H1 (cell line): ENCODE data around the gene NUP133. TPM values are rescaled to one million over a fixed set of nuclear protein-coding genes. Genes with fewer than 3 reads are reported as not detected.

Experiments used
- CTCF ChIA-PET: fragments of 300-600 bp; sonication (Branson Sonifier 250); formaldehyde crosslinking; loops from one replicate; lab custom pipeline; 2021; ENCODE audit not compliant: partially characterized antibody; lab: Charles Lee
- POLR2A ChIA-PET: fragments of 300-600 bp; sonication (Branson Sonifier 250); formaldehyde crosslinking; loops from one replicate; lab custom pipeline; 2021; ENCODE audit warnings: inconsistent platforms; ENCODE audit not compliant: partially characterized antibody; lab: Charles Lee
- DNase-seq, 2 experiments: peaks; one replicate each; pipeline versions ENCODE4 v3.0.0 to v3.0.0-alpha.2; 2010 to 2022; ENCODE audit warnings: low spot score in 2 of 2, low read depth in 1 of 2, mixed read lengths in 1 of 2
- FAIRE-seq: peaks from 2 replicates; lab custom pipeline; 2011; peaks lifted over from hg19 to GRCh38; lab: Jason Lieb, UNC
- H2AFZ ChIP-seq: 2 replicates; pipeline ENCODE4 v1.8.1; 2012; ENCODE audit warnings: low read length, inconsistent platforms
- H2AK5ac ChIP-seq: 2 replicates; pipeline ENCODE4 v1.6.1; 2013; ENCODE audit warnings: low read depth, low read length
- H2BK120ac ChIP-seq: replicated peaks from 2 replicates; pipeline ENCODE3; 2013; ENCODE audit warnings: low read depth, low read length, inconsistent platforms
- H2BK12ac ChIP-seq: 2 replicates; pipeline ENCODE4 v1.6.1; 2013; ENCODE audit warnings: low read depth, low read length
- H2BK15ac ChIP-seq: 2 replicates; pipeline ENCODE4 v1.6.1; 2013; ENCODE audit warnings: low read length
- H2BK20ac ChIP-seq: 2 replicates; pipeline ENCODE4 v1.6.1; 2013; ENCODE audit warnings: low read length
- H2BK5ac ChIP-seq: 2 replicates; pipeline ENCODE4 v1.6.1; 2013; ENCODE audit warnings: low read depth, low read length
- H3K14ac ChIP-seq: 2 replicates; pipeline ENCODE4 v1.6.1; 2013; ENCODE audit warnings: inconsistent platforms; ENCODE audit not compliant: insufficient read length
- H3K18ac ChIP-seq: 2 replicates; pipeline ENCODE4 v1.6.1; 2013; ENCODE audit warnings: low read length; ENCODE audit errors: extremely low read depth
- H3K23ac ChIP-seq: 2 replicates; pipeline ENCODE4 v1.6.1; 2013; ENCODE audit warnings: inconsistent platforms; ENCODE audit not compliant: insufficient read length
- H3K23me2 ChIP-seq: 2 replicates; pipeline ENCODE4 v1.6.1; 2013; ENCODE audit warnings: low read depth, low read length
- H3K27ac ChIP-seq: 2 replicates; pipeline ENCODE4 v1.6.1; 2011; ENCODE audit warnings: low read depth, low read length, inconsistent platforms
- H3K27me3 ChIP-seq, 4 experiments: replicated peaks in 1 of 4; 1 replicate in 1 of 4; 2 replicates in 3 of 4; pipeline versions ENCODE4 v1.6.1 to v1.8.1; 2011 to 2013; ENCODE audit warnings: low read length in 3 of 4, mild to moderate bottlenecking in 3 of 4, inconsistent platforms in 2 of 4, mixed read lengths in 2 of 4, moderate library complexity in 1 of 4; ENCODE audit not compliant: control insufficient read depth in 3 of 4, insufficient read depth in 3 of 4; ENCODE audit errors: extremely low read depth in 1 of 4
- H3K36me3 ChIP-seq, 4 experiments: 2 replicates each; pipeline versions ENCODE4 v1.6.1 to v1.8.1; 2011 to 2013; ENCODE audit warnings: mild to moderate bottlenecking in 4 of 4, low read length in 3 of 4, moderate library complexity in 2 of 4, control low read depth in 1 of 4, inconsistent platforms in 1 of 4; ENCODE audit not compliant: insufficient read depth in 4 of 4, control insufficient read depth in 2 of 4
- H3K4ac ChIP-seq: replicated peaks from 2 replicates; pipeline ENCODE3; 2013; ENCODE audit warnings: low read length, low read depth, mixed read lengths, inconsistent platforms; ENCODE audit not compliant: insufficient read length
- H3K4me1 ChIP-seq, 4 experiments: replicated peaks in 1 of 4; 1 replicate in 1 of 4; 2 replicates in 3 of 4; pipeline versions ENCODE4 v1.6.1 to v1.8.1; 2011 to 2013; ENCODE audit warnings: low read length in 3 of 4, inconsistent platforms in 2 of 4, mixed read lengths in 1 of 4; ENCODE audit not compliant: insufficient read depth in 4 of 4, control insufficient read depth in 3 of 4
- H3K4me2 ChIP-seq, 2 experiments: 2 replicates each; pipeline versions ENCODE4 v1.6.1 to v1.8.1; 2011 to 2013; ENCODE audit warnings: low read depth in 2 of 2, low read length in 2 of 2, control low read depth in 1 of 2, inconsistent platforms in 1 of 2, mild to moderate bottlenecking in 1 of 2; ENCODE audit not compliant: insufficient read depth in 1 of 2
- H3K4me3 ChIP-seq, 4 experiments: fragments of 200-600, 300-600 bp in 1 of 4; sonication (generic), shearing (Covaris generic), sonication (Bioruptor Twin) in 1 of 4; 2 replicates each; pipeline versions ENCODE4 v1.5.1 to v1.8.1; 2011 to 2016; ENCODE audit warnings: low read length in 4 of 4, low read depth in 3 of 4, control low read depth in 2 of 4, inconsistent platforms in 2 of 4, mild to moderate bottlenecking in 2 of 4, mixed read lengths in 1 of 4, moderate library complexity in 1 of 4; ENCODE audit not compliant: insufficient read depth in 2 of 4; ENCODE audit errors: extremely low read depth in 1 of 4
- H3K56ac ChIP-seq: replicated peaks from 2 replicates; pipeline ENCODE3; 2013; ENCODE audit warnings: low read depth, mild to moderate bottlenecking, mixed read lengths, low read length, inconsistent platforms; ENCODE audit not compliant: insufficient read length
- H3K79me1 ChIP-seq: 2 replicates; pipeline ENCODE4 v1.6.1; 2013; ENCODE audit warnings: low read depth, low read length, control low read depth
- H3K79me2 ChIP-seq, 2 experiments: 2 replicates each; pipeline versions ENCODE4 v1.6.1 to v1.8.1; 2012 to 2013; ENCODE audit warnings: low read length in 2 of 2, mild to moderate bottlenecking in 2 of 2, inconsistent platforms in 1 of 2; ENCODE audit not compliant: insufficient read depth in 2 of 2, control insufficient read depth in 1 of 2
- H3K9ac ChIP-seq, 4 experiments: replicated peaks in 1 of 4; 1 replicate in 1 of 4; 2 replicates in 3 of 4; pipeline versions ENCODE4 v1.6.1 to v1.8.1; 2011 to 2013; ENCODE audit warnings: low read depth in 3 of 4, low read length in 3 of 4, control low read depth in 2 of 4, mild to moderate bottlenecking in 2 of 4, moderate library complexity in 2 of 4, inconsistent platforms in 1 of 4; ENCODE audit errors: extremely low read depth in 1 of 4
- H3K9me3 ChIP-seq, 2 experiments: 2 replicates each; pipeline versions ENCODE4 v1.6.1 to v1.8.1; 2012 to 2013; ENCODE audit warnings: mild to moderate bottlenecking in 2 of 2, moderate library complexity in 2 of 2, control low read depth in 1 of 2, inconsistent platforms in 1 of 2, low read depth in 1 of 2, low read length in 1 of 2, mixed read lengths in 1 of 2; ENCODE audit not compliant: insufficient read depth in 2 of 2
- H4K20me1 ChIP-seq, 2 experiments: replicated peaks in 1 of 2; 2 replicates each; pipeline versions ENCODE3 to v1.8.1; 2011 to 2013; ENCODE audit warnings: inconsistent platforms in 2 of 2, low read length in 2 of 2, mild to moderate bottlenecking in 1 of 2; ENCODE audit not compliant: insufficient read depth in 2 of 2, control insufficient read depth in 1 of 2
- H4K5ac ChIP-seq: 2 replicates; pipeline ENCODE4 v1.6.1; 2013; ENCODE audit warnings: low read length, low read depth, mixed read lengths, inconsistent platforms; ENCODE audit not compliant: insufficient read length
- H4K8ac ChIP-seq: 2 replicates; pipeline ENCODE4 v1.8.0; 2013; ENCODE audit warnings: mild to moderate bottlenecking, moderate library complexity, low read length, inconsistent platforms; ENCODE audit not compliant: insufficient read depth; ENCODE audit errors: extremely low read depth
- H4K91ac ChIP-seq: replicated peaks from 2 replicates; pipeline ENCODE3; 2013; ENCODE audit warnings: low read length, mixed read lengths, inconsistent platforms; ENCODE audit not compliant: insufficient read length
- BACH1 ChIP-seq: IDR thresholded peaks from 2 replicates; pipeline ENCODE4 v1.6.1; 2012; ENCODE audit warnings: low read length, improper control_type of control experiment
- BCL11A ChIP-seq, 2 experiments: IDR thresholded peaks; one replicate each; pipeline ENCODE4 v1.6.1; 2011; ENCODE audit warnings: low read depth in 2 of 2, low read length in 2 of 2, mild to moderate bottlenecking in 2 of 2
- CBX8 ChIP-seq: fragments of 300-800, 300-1000 bp; sonication (generic); IDR thresholded peaks from 2 replicates; pipeline ENCODE4 v1.7.1; 2016; ENCODE audit warnings: low read depth, low read length, borderline replicate concordance
- CEBPB ChIP-seq: IDR thresholded peaks from 2 replicates; pipeline ENCODE4 v1.6.1; 2012; ENCODE audit warnings: low read depth, low read length
- CHD1 ChIP-seq: IDR thresholded peaks from 2 replicates; pipeline ENCODE4 v1.6.1; 2012; ENCODE audit warnings: low read depth, low read length, improper control_type of control experiment
- CTCF ChIP-seq, 3 experiments: IDR thresholded peaks; 1 replicate in 2 of 3; 2 replicates in 1 of 3; pipeline versions ENCODE4 v1.5.1 to v1.6.1; 2011; ENCODE audit warnings: low read length in 3 of 3, mild to moderate bottlenecking in 3 of 3, inconsistent platforms in 2 of 3, low read depth in 1 of 3, moderate library complexity in 1 of 3; ENCODE audit not compliant: insufficient read depth in 1 of 3; ENCODE audit errors: control extremely low read depth in 1 of 3
- EGR1 ChIP-seq: IDR thresholded peaks from 2 replicates; pipeline ENCODE4 v1.6.1; 2011; ENCODE audit warnings: low read depth, low read length, borderline replicate concordance
- JUND ChIP-seq: IDR thresholded peaks from 2 replicates; pipeline ENCODE4 v1.6.1; 2011; ENCODE audit warnings: mild to moderate bottlenecking, improper control_type of control experiment, low read length
- NANOG ChIP-seq: IDR thresholded peaks from 2 replicates; pipeline ENCODE4 v1.6.1; 2011; ENCODE audit warnings: low read length, low read depth, mild to moderate bottlenecking, inconsistent platforms; ENCODE audit not compliant: insufficient read depth, poor library complexity, severe bottlenecking
- POU5F1 ChIP-seq: IDR thresholded peaks from 2 replicates; pipeline ENCODE4 v1.6.1; 2011; ENCODE audit warnings: low read depth, mild to moderate bottlenecking, low read length, moderate library complexity
- SIN3A ChIP-seq, 2 experiments: IDR thresholded peaks in 1 of 2; conservative IDR thresholded peaks in 1 of 2; 2 replicates each; pipeline ENCODE4 v1.6.1; 2011 to 2012; ENCODE audit warnings: low read length in 2 of 2, improper control_type of control experiment in 1 of 2, low read depth in 1 of 2, mild to moderate bottlenecking in 1 of 2
- SP4 ChIP-seq: IDR thresholded peaks from 2 replicates; pipeline ENCODE4 v1.6.1; 2012; ENCODE audit warnings: low read length, inconsistent platforms
- ZNF274 ChIP-seq: IDR thresholded peaks from 2 replicates; pipeline ENCODE4 v1.7.0; 2012; ENCODE audit warnings: low read length, borderline replicate concordance; ENCODE audit errors: extremely low read depth
- polyA plus RNA-seq, 7 experiments: library from polyadenylated mRNA; depleted of rRNA in 3 of 7; stranded (reverse) in 5 of 7; unstranded in 2 of 7; fragments of >200 nt in 5 of 7; fragments of 200-250 nt in 2 of 7; gene quantifications; 1 replicate in 5 of 7; 2 replicates in 1 of 7; 4 replicates in 1 of 7; pipeline versions ENCODE4 v1.2.1 to v1.2.3, GENCODE V29; 2011 to 2013; ENCODE audit warnings: missing spikeins in 2 of 7, mixed read lengths in 2 of 7
- total RNA-seq: library from RNA; stranded (reverse); fragmentation: NEBNext Ultra II Directional; extraction: Animal tissue kit (Norgen Biotek cat#: 25700); gene quantifications from 2 replicates; pipeline ENCODE4 v1.2.1, GENCODE V29; 2021

Gene NUP133
- total and polyA plus RNA-seq, 2 of the 8 experiments (the other 6 are each of a cell fraction or from before 2014, with no cell fraction given), result 20.6 to 72.1 TPM

GRCh38 chr1:229536982-229537381, 28.8 kb upstream of the NUP133 start:
- Histone ChIP-seq H2BK5ac (no peak overlapping the region), H2AK5ac (no peak overlapping the region), H4K5ac (no peak overlapping the region), H3K79me2 (no peaks in the 10 kb centered on the region), H3K56ac (no peak overlapping the region), H3K4ac (no peak overlapping the region), H2BK15ac (no peak overlapping the region), H4K20me1 (no peaks in the 10 kb centered on the region), H3K4me2 (no peak overlapping the region), H2BK120ac (no peak overlapping the region), H2BK20ac (no peak overlapping the region), H3K18ac (no peak overlapping the region), H2BK12ac (no peak overlapping the region), H3K23me2 (no peaks in the 10 kb centered on the region), H3K36me3 (peaks cover 0 to 9% (median 3%) of the 10 kb centered on the region in 4 experiments; a peak in 5 of 8 replicates), H3K27me3 (no peaks in the 10 kb centered on the region), H4K91ac (no peak overlapping the region), H3K9me3 (no peaks in the 10 kb centered on the region), H3K9ac (no peak overlapping the region), H3K23ac (no peak overlapping the region), H3K14ac (no peak overlapping the region), H3K79me1 (no peaks in the 10 kb centered on the region), H3K27ac (no peak overlapping the region), H4K8ac (no peak overlapping the region), H3K4me1 (no peaks in the 10 kb centered on the region), H2AFZ (no peak overlapping the region), H3K4me3 (no peak overlapping the region)
- ChIA-PET POLR2A (interaction anchor here (1.0 kb wide), 1 partner anchor 21 kb away, joined by 3 read pairs; the partner anchor contains the start of gene ABCB10), CTCF (interaction anchor here (0.7 kb wide), 2 partner anchors 64 to 501 kb away, joined by 4 to 8 read pairs; no protein-coding TSS in a partner anchor)
- no peak for DNase-seq
- no peak for FAIRE-seq
- TF ChIP-seq ZNF274, result no peak
- TF ChIP-seq EGR1, result no peak
- TF ChIP-seq NANOG, result no peak
- no peak for TF ChIP-seq JUND
- TF ChIP-seq CEBPB, result no peak
- no peak for TF ChIP-seq CTCF (IDR thresholded peaks at IDR 0.05; ENCODE audit: control extremely low read depth in 1 of 3, insufficient read depth in 1 of 3, low read depth in 1 of 3, low read length in 3 of 3)
- TF ChIP-seq SP4, result no peak
- TF ChIP-seq BCL11A (IDR thresholded peaks at IDR 0.05; ENCODE audit: low read depth in 2 of 2, low read length in 2 of 2), result no peak
- no peak for TF ChIP-seq CHD1
- no peak for TF ChIP-seq SIN3A (conservative IDR thresholded peaks at IDR 0.05 in 1 of 2, IDR thresholded peaks at IDR 0.05 in 1 of 2; ENCODE audit: low read depth in 1 of 2, low read length in 2 of 2)
- TF ChIP-seq POU5F1, result no peak
- TF ChIP-seq BACH1, result no peak
- TF ChIP-seq CBX8, result no peak
